Esophagus muscularis mucosa (tissue), 4 donors: ENCODE data around the gene CD99.
"Not testable (repeated sequence)": the region's sequence is repeated elsewhere in the genome, so short reads cannot be mapped to it uniquely, and the experiment has no call there.

Experiments used
- CTCF ChIP-seq, 3 experiments: fragments of 200-600 bp in 2 of 3; fragments of 450-650 bp in 1 of 3; sonication (generic) in 2 of 3; IDR thresholded peaks; one replicate each; pipeline ENCODE4 v1.5.1; 2017 to 2019; ENCODE audit warnings: antibody characterized with exemption in 3 of 3, mild to moderate bottlenecking in 2 of 3, moderate library complexity in 1 of 3
- EP300 ChIP-seq: sonication (generic); formaldehyde crosslinking; IDR thresholded peaks from one replicate; pipeline ENCODE4 v1.6.1; 2017; ENCODE audit warnings: antibody characterized with exemption
- POLR2A ChIP-seq: fragments of 450-650 bp; IDR thresholded peaks from one replicate; pipeline ENCODE4 v1.6.1; 2017; ENCODE audit warnings: antibody characterized with exemption, moderate library complexity, mild to moderate bottlenecking, low read depth
- POLR2AphosphoS5 ChIP-seq, 2 donors: sonication (generic); formaldehyde crosslinking; IDR thresholded peaks; one replicate each; pipeline ENCODE4 v1.6.1; 2017; ENCODE audit warnings: antibody characterized with exemption in 2 of 2

GRCh38 chrX:2764766-2765548 lies 73.9 kb downstream of the CD99 start:
- TF ChIP-seq EP300; CTCF (IDR thresholded peaks at IDR 0.05); POLR2A; POLR2AphosphoS5 (IDR thresholded peaks at IDR 0.05): not testable (repeated sequence)
